Left forelimb (tissue), 1 donor: ENCODE measurements around the gene ARMC9.
A peak's percentile ranks its signal among the peaks of the same experiment; 100 is the strongest.

ENCODE experiments used
- DNase-seq: peaks from one replicate; pipeline ENCODE4 v3.0.0-alpha.2; 2018; ENCODE audit warnings: low spot score

The ARMC9 gene

DNA sequence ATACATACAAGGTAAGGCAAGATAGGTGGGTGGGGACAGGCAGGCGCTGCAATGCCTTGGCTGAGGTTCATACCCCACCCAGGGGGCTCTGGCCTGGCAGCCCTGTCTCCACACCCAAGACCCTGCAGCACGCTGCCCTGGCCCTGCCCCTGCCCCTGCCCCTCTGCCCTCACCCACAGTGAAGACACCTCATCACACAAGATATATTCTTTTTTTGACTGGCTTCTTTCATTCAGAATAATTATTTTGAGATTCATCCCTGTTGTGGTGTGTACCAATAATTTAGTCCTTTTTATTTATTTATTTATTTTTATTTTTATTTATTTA lies 185.6 kb downstream of the ARMC9 start:
- no peak for DNase-seq

DNA sequence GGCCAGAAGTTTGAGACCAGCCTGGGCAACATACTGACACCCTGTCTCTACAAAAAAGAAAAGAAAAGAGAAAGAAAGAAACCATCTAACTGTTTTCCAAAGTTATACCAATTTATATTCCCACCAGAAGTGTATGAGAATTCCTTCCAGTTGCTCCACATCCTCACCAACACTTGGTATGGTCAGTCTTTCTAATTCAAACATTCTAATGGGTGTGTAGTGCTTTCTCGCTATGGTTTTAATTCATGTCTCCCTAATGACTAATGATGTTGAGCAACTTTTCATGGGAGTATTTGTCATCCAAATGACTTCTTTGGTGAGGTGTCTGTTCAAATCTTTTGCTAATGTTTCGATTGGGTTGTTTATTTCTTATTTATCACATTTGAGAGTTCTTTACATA lies 186.5 kb downstream of the ARMC9 start:
- DNase-seq, result no peak

DNA sequence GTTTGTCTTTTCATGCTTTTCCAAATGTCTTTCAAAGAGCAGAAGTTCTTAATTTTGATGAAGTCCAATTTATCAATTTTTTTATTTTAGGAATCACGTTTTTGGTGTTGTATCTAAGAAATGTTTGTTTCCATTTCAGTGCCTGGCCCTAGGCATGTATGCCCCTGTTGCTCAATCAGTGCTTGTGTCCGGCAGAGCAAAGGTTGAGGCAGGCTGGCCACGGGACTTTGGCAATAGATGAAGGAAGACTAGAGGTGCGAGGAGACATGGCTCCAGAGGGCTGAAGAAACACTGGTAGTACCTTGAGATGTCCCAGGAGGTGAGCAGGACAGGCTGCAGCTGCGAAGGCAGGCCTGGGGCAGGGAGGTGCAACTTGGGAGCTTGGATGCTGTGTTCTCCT lies 187.0 kb downstream of the ARMC9 start:
- no peak for DNase-seq

DNA sequence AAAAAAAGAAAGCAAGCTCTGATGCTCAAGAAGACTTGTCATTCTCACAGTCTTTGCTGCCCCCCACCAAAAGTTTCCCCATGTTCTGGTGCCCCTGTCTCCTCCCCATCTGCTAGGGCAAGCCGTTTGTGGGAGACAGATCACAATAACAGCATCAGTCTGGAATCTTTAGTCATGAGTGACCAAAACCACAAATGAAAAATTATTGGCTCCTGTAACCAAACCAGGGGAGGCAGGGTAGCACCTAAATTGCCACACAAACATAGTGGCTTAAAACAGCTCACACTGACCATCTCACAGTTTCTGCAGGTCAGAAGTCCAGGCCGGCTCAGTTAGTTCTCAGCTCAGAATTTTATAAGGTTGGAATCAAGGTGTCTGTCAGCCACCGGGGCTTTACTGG lies 188.0 kb downstream of the ARMC9 start:
- DNase-seq, result no peak

DNA sequence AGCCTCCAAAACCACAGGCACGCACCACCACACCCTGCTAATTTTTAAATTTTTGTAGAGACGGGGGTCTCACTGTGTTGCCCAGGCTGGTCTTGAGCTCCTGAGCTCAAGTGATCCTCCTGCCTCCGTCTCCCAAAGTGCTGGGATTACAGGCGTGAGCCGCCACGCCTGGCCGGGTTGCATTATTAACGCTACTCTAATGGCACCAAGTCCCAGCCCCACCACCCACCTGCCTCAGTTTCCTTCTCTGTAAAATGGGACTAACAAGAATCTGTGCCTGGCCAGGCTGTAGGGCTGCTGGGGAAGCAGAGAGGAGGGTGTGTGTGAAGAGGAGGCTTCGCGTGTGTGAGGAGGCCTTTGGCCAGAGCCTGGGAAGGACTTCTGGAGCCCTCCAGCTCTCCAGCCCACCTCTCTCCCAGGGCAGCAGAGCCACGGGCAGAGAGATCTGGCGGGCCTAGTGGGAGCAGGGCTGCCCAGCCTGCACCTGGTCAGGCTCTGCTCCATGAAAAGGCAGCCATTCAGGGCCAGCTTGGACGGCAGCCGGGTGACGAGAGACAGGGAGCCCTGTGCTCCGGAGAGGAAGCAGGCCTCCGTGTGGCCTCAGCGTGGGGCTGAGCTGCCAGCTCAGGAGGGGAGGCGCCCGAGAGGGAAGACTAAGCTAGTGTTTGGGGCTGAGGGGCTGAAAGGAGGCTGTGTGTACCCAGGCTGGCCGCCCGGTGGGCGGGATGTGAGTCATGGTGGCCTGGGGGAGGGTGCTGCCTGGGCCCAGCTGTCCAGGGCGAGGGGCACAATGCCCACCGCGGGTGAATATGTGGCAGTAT lies 189.7 kb downstream of the ARMC9 start:
- DNase-seq, result no peak

DNA sequence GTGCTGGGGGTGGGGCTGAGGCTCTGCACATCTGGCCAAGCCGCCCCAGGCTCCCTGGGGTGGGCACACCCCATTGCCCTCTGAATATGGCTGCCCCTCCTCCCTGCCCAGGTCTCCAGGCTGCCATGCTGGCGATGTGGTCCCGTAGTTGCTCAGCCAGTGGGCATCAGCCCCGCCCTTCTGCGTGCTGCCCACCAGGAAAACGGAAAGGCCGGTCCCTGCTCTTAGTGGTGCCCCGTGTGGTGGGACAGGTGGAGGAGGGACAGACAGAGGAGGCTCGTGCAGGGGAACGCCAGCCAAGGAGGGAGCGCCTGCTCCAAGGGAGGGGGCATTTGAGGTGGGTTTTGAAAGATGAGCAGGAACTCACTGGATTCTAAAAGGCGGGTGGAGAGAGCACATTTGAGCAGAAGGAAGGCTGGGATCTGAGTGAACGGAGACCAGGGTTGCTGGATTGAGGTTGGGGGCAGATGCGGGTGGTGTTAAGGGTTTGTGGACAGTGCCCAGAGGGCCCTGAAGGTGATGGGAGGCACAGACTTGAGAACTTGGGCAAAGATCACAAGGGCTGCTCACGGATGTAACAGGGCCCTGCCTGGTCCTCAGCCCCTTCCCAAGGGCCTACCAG lies 190.4 kb downstream of the ARMC9 start:
- no peak for DNase-seq

DNA sequence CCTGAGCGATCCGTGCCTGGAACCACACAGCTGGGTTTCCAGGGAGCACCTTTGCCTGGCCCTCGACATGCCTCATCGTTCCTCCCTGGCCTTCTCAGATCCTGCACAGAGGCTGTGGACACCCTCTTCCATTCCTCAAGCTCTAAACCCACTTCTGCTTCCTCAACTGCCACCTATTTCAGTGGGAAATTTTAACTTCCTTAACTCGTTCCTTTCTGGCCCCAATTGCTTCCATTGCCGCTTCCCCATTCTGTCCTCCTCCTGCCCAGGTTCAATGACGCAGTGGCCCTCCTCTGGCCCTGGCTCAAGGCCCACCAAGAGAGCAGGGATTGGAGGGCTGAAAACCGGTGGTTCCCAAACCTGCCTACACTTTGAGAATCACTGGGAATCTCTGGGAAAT lies 192.2 kb downstream of the ARMC9 start:
- DNase-seq, result no peak

DNA sequence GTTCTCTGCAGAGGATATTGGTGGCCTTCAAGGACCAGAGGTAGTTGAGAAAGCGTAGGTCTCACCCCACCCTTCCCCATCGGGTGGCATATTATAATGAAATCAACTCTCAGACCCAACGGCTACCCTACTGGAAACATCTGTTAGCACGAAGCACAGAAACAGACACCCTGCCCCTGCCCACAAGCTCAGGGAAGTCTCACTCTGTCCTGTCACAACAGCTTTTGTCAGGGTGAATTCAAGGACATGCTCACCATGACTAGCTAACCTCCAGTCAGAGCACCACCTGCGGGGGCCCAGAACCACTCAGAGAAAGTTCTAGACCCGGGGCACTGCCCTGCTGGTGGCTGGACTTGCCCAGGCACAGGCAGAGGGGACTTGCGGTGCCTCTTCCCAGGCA lies 193.6 kb downstream of the ARMC9 start:
- no peak for DNase-seq

DNA sequence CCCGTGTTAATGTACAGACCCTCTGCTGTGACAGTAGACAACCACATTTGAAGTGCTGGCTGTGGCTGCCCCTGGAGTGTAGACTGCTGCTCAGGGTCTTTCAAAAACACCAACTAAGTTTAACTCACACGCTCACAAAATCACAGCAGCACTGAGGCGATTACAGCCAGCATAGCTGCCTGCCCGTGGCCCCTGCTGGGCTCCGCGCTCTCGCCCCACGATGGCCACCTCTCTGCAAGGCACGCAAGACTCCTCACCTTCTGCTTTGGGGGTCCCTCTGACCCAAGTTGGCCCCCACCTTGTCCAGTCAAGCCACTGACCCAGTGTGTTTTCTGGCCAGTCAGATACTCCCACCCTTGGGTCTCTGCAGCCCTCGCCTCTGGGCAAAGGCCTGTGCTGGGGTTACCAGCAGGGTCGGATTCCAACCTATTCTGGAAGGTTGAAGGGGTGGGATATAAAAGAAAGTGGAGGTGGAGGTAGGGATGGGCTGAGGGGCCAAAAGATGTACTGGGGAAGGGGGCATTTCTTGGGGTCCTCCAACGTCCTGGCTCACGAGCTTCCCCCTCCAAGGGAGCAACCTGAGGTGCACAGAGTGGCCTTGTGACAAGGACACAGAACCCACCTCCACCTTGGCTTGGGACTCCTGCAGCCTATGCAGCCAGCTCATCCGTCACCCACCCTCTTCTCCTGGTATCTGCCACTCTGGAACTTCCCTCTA lies 194.2 kb downstream of the ARMC9 start:
- DNase-seq, result no peak

DNA sequence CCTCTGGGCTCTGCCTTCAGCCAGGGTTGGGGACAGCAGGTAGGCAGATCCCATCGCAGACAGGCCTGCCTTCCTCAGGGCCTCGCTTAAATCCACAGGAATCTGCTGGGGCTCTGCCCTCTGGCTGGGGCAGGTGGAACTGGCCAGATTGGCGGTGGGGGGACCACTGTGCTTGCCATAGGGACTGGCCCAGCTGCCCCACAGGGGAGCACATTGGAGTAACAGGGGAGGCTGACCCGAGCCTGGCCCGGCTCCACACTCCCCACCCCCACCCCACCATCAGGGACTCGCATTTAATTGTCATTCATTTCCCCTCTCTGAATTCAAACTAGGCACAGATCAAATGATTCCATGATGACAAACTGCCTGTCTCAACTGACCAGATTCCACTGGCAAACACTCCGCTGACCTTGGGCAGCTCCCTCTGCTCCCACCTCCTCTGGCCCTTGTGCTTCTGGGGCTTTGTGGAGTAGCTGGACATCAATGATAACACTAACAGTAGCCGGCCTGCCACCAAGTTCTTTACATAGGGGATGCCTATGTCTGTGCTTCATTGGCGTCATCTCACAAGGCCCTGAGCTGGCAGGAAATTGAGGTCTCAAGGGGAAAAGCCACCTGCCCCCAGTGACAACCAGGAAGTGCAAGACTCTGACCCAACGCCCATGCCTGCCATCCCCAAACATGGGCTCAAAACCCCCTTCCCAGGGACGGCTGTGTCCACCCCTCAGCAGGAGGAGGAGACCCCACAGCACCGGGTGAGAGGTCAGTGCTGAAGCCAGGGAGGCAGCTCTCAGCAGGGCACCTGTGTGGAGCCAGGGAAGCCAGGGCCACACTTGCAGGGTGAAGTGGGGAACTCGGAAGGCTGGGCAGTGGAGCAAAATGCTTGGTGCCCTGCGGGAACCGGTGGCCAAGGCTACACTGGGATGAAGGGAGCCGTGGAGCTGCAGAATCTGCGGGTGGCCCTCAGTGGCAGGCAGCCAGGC lies 195.0 kb downstream of the ARMC9 start:
- no peak for DNase-seq

DNA sequence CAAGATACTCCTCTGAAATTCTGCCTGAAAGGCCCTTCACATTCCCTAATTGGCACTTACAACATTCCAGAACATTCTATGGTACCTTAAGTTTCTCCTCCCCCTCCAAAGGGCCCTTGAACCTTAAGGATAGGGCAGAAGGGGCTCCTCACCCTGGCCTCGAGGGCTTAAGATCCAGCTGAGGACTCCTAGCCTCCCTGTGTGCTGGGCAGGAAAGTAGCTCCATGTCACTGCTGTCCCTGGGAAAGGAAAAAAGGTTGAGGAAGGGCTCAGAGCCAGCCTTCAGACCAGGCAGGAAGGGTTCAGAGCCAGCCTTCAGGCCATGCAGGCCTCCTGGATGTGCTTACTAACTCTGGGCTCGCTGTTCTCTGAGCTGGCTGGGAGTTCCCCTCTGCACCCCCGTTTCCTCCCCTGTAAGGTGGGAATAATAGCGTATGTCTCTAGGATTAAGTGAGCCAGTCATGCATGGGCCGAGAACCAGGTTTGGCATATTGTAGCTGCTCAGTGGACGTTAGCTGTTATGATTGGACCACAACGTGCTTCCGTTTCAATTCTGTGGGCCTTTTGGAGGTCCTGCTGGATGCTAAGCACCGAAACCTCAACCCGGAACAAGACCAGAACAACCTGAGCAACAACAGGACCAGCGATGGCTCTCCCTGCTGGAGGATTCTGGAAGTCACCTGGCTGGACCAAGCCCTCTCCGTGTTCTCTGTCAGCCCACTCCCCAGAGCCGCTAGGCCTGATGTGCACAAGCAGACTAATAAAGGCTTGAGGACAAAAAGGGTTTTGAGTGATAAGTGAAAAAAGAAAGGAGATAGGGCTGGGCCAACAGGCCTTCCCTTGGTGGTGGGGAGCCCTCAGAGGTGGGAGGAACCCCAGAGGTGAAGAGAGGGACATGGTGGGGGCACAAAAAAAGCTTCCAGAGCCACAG lies 196.0 kb downstream of the ARMC9 start:
- no peak for DNase-seq

DNA sequence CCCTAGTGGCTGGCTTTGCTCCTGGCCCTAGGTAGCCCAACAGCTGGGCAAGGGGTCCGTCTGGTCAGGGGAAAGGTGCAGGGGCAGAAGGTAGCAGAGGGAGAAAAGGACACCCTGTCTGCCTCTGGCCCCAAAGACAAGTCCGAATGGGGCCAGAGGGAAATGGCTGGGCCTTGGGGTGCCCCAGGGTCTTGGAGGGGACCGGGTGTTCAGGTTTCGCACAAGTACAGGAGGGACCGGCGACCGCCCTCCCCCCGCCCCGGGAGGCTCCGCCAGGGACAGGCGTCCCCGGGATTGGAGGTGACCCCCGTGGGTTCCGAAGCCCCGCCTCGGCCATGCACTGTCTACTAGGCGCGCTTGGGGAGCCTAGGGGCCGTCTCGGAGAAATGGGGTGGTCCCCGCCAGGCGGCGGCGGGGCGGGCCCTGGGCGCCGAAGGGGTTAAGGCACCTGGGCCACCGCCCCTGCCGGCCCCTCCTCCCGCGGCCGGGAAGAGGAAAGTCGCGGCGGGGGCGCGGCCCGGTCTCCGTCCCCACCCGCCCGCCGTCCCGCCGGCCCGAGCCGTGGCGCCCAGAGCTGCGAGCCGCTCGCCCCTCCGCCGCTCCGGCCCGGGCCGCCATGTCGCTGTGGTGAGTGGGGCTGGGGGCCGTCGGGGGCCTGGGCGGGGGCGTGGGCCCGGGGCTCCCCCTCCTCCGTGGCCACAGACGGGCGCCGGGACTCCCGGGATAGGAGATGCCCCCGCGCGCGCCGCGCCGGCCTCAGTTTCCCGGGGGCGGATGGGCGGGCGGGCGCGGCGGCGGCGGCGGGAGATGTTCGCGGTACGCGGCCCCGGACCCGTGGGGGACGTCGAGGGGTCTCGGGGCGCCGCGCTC lies 197.0 kb downstream of the ARMC9 start, which contains the start of gene B3GNT7:
Gene B3GNT7 (plus strand): TSS at position 523 of the 870 bp plus-strand sequence. CDS start 94 bp downstream, at position 617.
- no peak for DNase-seq

DNA sequence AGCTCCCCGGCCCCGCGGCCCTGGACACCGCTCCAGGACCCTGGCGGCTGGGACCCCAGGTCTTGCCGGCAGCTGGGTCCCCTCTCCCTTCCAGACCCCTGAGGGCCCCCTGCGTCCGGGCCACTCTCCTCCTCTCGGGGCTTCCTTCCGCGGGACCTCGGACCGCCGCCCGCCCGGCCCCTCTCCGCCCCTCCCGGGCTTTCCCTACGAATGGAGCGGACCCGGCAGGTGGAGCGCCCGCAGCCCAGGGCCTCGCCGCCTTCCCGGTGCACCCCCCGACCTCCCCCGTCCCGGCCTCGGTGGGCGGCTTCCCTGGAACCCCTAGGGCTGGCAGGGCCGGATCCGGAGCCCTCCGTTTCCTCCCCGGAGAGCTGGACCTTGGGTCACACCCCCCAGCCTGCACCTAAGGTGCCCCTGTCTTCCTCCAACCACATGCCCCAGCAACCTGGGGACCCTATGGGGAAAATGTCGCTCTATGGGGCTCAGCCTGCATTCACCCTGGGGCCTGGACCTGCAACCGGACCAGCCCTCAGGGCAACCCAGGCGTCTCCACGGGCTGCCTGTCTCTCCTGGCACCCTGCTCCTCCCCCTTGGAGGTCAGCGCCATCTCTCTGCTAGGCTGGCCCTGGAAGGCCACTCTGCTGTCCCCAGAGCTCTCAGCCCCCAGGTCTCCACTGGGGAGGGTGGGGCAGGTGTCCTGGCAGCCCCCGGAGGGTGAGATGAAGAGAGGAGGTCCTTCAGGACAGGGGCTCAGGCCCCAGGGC lies 197.8 kb downstream of the ARMC9 start:
- no peak for DNase-seq

DNA sequence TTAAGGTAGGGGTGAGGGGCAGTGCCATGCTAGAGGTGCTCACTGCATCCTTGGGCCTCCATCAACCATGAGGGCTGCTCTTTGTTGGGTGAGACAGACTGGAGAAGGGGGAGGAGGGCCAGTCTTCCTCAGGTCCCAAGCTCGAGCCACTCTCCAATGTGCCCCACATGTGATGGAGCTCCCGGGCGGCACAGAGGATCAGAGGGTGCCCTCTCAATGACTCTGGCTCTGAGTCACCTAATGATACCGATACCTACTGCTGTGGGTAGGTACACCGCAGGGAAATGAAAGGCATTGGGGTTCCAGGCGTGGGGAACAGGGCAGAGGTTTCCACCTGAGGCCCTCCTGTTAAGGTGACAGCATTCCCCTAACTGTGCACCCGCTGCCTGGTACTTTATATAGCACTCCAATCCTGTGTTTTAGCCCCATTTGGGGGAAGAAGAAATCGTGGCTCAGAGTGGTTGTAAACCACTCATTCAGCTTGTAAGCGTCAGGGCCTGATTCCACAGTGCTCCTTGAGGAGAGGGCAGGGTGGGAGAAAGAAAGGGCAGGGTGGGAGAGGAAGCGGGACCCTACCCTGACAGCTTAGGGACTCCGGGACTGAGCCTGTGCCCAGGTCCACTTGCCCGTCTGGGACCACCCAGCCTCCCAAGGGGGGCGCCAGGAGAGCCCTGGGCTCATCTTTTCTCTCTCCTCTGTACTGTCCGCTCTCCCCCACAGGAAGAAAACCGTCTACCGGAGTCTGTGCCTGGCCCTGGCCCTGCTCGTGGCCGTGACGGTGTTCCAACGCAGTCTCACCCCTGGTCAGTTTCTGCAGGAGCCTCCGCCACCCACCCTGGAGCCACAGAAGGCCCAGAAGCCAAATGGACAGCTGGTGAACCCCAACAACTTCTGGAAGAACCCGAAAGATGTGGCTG lies 198.8 kb downstream of the ARMC9 start:
- DNase-seq, result no peak

DNA sequence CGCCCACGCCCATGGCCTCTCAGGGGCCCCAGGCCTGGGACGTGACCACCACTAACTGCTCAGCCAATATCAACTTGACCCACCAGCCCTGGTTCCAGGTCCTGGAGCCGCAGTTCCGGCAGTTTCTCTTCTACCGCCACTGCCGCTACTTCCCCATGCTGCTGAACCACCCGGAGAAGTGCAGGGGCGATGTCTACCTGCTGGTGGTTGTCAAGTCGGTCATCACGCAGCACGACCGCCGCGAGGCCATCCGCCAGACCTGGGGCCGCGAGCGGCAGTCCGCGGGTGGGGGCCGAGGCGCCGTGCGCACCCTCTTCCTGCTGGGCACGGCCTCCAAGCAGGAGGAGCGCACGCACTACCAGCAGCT lies 199.5 kb downstream of the ARMC9 start:
- DNase-seq, result no peak

DNA sequence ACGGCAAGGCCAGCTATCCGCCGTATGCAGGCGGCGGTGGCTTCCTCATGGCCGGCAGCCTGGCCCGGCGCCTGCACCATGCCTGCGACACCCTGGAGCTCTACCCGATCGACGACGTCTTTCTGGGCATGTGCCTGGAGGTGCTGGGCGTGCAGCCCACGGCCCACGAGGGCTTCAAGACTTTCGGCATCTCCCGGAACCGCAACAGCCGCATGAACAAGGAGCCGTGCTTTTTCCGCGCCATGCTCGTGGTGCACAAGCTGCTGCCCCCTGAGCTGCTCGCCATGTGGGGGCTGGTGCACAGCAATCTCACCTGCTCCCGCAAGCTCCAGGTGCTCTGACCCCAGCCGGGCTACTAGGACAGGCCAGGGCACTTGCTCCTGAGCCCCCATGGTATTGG lies 200.2 kb downstream of the ARMC9 start:
- DNase-seq, result no peak

DNA sequence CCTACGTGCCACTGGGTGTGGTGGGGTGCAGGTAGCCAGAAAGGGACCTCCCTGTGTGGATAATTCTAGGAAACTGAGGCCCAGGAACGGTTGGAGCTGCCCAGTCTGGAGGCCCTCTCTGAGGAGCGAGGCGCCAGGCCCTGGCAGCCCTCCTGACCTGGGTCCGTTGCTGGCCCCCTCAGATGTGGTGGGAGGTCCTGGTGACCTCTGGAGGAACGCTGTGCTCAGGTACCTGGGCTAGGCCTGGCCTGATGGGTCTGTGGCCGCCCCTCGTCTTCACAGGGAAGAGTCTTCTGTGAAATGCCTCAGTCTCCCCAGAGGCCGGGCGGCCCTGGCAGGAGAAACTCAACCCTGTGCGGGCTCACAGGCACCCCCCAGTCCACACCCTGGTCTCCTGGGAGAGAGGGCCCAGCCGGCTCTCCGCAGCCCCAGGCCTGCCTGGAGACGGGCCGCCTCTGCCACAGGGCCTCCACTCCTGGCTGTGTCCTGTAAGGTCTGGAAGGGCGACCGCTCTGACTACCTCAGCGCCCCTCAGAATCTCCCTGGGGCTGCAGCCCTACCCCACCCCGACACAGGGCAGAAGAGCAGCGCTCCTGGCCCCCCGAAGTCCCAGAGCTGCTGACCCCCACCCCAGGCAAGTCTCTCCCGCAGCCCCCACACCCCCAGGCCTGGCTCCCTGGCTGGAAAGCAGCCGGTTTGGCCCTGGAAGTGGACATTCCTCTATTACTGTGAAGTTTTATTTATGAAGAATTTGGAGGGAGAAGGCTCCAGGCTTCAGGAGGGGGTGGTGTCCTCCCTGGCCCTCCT lies 200.8 kb downstream of the ARMC9 start:
- DNase-seq, result peak; percentile 64
